GM12892 (cell line): ENCODE measurements around the gene SLC4A8.

ENCODE experiments used
- POLR2A ChIP-seq: IDR thresholded peaks from 2 replicates; pipeline ENCODE4 v1.6.1; 2011; ENCODE audit warnings: low read depth, low read length, control low read depth
- POLR2AphosphoS5 ChIP-seq: IDR thresholded peaks from 2 replicates; pipeline ENCODE4 v1.6.1; 2011; ENCODE audit warnings: low read depth, low read length, control low read depth

DNA sequence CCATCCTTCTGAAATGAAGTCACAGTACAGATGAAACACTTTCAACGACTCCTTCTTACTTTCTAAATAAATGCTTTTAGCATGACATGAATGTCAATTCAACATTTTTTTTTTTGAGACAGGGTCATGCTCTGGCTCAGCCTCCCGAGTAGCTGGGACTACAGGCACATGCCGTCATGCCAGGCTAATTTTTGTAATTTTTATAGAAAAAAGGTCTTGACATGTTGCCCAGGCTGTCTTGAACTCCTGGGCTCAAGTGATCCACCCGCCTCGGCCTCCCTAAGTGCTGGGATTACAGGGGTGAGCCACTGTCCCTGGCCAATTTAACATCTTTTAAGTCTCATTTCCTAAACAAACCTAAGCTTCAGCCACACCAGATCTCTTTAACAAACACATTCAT is 49.8 kb upstream of the SLC4A8 start:
- TF ChIP-seq POLR2A (no peak), POLR2AphosphoS5 (no peak)
